ENCODE data around the gene PYGO1.
A peak's percentile ranks its signal among the peaks of the same experiment; 100 is the strongest.
"Not testable (repeated sequence)": the region's sequence is repeated elsewhere in the genome, so short reads cannot be mapped to it uniquely, and the experiment has no call there.

Gene PYGO1

GRCh38 chr15:55499151-55499550, 89.0 kb downstream of the PYGO1 start:
- DNase-seq, result no peak

GRCh38 chr15:55498109-55498938, 89.8 kb downstream of the PYGO1 start:
- DNase-seq, result peak; percentile 78 to 83

- DNase-seq, result no peak
Measured at GRCh38 chr15:55496716-55497115, 91.4 kb downstream of the PYGO1 start.

GRCh38 chr15:55494931-55495330, 93.2 kb downstream of the PYGO1 start:
- DNase-seq, result peak; percentile 70 to 80

- not testable (repeated sequence) for DNase-seq
Measured at GRCh38 chr15:55488952-55489600, 99.1 kb downstream of the PYGO1 start.

Data from AML-193 (cell line).